Measurements from ENCODE around the gene CAB39L.
A peak's percentile ranks its signal among the peaks of the same experiment; 100 is the strongest.

CAB39L gene

DNA sequence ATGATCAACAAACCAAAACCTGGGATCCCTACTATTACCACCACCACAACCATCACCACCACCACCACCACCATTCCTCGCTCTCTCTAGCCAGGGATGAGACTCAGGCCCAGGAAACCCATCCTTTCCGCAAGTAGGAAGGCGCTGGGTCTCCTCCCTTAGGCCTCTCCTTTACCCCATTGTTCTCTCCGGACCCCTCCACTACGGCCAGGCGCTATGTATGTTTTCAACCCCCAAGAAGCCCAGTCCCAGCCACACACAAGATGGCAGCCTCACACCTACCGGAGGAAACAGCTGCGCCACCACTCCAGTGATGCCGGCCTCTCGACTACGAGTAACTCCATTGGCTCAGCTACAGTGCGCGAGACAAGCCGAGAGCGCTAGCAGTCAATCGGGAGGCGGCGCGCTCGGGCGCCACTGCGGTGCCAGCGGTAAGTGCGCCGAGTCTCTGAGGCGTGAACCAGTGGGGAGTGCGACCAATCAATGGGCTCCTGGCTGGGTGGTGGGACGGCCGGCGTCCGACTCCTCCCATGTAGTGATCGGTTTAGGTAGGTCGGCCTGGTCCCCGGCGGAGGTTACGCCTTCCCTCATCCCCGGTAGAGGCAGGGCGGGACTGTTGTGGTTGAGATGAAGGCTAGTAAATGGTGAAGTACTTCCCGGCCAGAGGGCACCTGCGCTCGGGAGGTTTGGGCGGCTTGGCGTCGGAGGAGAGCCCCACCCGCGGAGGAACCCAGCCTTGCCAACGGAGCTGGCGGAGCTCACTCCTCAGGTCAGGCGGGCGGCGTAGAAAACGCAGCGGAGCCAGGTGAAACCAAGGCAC lies at the start of gene CAB39L, which contains the start of gene SETDB2:
TSS of gene CAB39L (minus strand) at position 361 of the 820 bp plus-strand sequence. CDS start 61,154 bp downstream, outside the sequence.
TSS of gene SETDB2 (plus strand) at position 571 of the 820 bp plus-strand sequence. CDS start 7,620 bp downstream, outside the sequence.
- TF ChIP-seq, protein P1, sequence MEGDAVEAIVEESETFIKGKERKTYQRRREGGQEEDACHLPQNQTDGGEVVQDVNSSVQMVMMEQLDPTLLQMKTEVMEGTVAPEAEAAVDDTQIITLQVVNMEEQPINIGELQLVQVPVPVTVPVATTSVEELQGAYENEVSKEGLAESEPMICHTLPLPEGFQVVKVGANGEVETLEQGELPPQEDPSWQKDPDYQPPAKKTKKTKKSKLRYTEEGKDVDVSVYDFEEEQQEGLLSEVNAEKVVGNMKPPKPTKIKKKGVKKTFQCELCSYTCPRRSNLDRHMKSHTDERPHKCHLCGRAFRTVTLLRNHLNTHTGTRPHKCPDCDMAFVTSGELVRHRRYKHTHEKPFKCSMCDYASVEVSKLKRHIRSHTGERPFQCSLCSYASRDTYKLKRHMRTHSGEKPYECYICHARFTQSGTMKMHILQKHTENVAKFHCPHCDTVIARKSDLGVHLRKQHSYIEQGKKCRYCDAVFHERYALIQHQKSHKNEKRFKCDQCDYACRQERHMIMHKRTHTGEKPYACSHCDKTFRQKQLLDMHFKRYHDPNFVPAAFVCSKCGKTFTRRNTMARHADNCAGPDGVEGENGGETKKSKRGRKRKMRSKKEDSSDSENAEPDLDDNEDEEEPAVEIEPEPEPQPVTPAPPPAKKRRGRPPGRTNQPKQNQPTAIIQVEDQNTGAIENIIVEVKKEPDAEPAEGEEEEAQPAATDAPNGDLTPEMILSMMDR (IDR thresholded peaks at IDR 0.05; ENCODE audit: low read depth, low read length, missing control alignments) = peak; percentile 37
- H3K4me3 ChIP-seq (ENCODE audit: low read depth, low read length) = peak within 1 kb of the TSS; percentile 69
- in situ Hi-C loops (cut with HindIII; ENCODE audit: low sequenced_read_pairs) = no loop called here
- peak; percentile 98 for DNase-seq (ENCODE audit: low read depth)

DNA sequence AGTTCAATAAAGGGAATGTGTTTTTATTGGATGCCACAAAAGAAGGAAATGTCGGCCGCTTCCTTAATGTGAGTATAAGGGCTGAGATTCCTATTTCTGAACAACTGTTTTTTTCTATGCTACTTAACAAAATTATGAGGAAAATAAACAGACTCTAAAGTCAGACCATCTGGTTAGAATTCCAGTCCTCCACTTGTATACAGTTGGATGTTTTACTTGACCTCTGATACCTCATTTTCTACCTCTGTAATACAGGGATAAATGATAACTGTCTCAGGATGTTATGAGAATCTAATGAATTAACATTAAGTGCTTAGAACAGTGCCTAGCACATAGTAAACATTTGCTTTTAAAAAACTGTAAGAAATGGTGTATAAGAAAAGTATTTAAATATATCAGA lies 44.7 kb upstream of the CAB39L start:
- H3K4me3 ChIP-seq (ENCODE audit: low read depth, low read length) = no peak overlapping the region
- in situ Hi-C loops (cut with HindIII; ENCODE audit: low sequenced_read_pairs) = no loop called here
- no peak for DNase-seq (ENCODE audit: low read depth)
- TF ChIP-seq, protein P1 (IDR thresholded peaks at IDR 0.05; ENCODE audit: low read depth, low read length, missing control alignments) = no peak

DNA sequence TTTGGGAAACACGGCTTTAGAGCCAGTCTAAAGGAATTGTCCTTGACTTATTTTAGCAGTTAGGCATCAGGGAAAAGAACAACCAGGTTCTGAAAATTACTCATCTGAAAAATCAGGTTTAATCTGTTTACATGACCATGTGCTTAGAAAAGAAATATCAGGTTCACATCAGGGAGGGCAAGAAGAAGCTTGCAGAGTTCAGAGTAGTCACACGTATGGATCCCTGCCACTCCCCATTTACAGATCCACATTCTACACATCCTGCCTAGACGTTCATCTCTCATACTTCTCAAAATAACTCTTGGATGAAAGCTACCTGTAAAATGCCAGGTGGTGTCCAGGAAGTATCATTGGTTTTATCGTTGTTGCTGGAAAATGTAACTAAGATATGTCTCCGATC lies 37.9 kb upstream of the CAB39L start:
- H3K4me3 ChIP-seq (ENCODE audit: low read depth, low read length) = no peak overlapping the region
- in situ Hi-C loops (cut with HindIII; ENCODE audit: low sequenced_read_pairs) = no loop called here
- no peak for DNase-seq (ENCODE audit: low read depth)
- TF ChIP-seq, protein P1 (IDR thresholded peaks at IDR 0.05; ENCODE audit: low read depth, low read length, missing control alignments) = no peak

DNA sequence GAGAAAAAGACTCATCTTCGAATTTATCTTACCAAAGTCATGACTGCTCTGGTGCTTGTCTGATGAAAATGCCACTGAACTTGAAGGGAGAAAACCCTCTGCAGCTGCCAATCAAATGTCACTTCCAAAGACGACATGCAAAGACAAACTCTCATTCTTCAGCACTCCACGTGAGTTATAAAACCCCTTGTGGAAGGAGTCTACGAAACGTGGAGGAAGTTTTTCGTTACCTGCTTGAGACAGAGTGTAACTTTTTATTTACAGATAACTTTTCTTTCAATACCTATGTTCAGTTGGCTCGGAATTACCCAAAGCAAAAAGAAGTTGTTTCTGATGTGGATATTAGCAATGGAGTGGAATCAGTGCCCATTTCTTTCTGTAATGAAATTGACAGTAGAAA lies 32.7 kb upstream of the CAB39L start:
- TF ChIP-seq, protein P1 (IDR thresholded peaks at IDR 0.05; ENCODE audit: low read depth, low read length, missing control alignments) = no peak
- no peak for DNase-seq (ENCODE audit: low read depth)
- in situ Hi-C loops (cut with HindIII; ENCODE audit: low sequenced_read_pairs) = no loop called here
- H3K4me3 ChIP-seq (ENCODE audit: low read depth, low read length) = no peak overlapping the region

DNA sequence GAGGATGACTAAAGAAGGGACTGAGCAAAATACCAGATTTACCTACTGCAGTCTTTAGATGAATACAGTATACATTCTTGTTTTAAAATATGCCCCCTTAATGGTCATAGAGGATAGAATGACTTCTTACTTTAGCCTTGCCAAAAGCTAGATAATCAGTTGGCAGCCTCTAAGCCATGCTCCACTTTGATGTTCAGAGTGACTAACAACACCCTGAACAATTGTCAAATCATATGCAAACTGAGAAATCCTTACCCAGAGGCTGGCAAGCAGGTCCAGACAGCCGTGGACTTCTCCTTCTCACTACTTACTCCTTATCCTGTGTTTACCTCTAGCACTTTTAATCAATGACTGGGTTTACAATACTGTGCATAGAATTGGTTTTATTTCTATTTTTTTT lies 28.3 kb upstream of the CAB39L start:
- TF ChIP-seq, protein P1 (IDR thresholded peaks at IDR 0.05; ENCODE audit: low read depth, low read length, missing control alignments) = no peak

DNA sequence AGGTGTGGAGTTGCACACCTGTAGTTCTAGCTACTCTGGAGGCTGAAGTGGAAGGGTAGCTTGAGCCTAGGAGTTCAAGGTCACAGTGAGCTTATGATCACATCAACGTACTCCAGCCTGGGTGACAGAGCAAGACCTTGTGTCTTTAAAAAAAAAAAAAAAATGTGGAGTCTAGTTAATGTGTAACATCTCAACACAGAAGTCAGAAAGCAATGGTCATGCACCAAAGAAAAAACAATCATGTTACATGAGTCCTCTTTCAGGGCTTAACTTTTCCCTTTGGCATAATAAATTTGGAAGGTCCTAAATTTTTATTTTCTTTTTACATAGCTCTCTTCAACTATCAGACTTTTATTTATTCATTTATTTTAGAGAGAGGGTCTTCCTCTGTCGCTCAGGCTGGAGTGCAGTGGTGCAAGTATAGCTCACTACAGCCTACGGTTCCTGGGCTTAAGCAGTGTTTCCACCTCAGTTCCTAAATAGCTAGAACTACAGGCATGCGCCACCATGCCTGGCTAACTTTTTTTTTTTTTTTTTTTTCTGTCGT lies 22.5 kb upstream of the CAB39L start:
- TF ChIP-seq, protein P1 (IDR thresholded peaks at IDR 0.05; ENCODE audit: low read depth, low read length, missing control alignments) = no peak
- in situ Hi-C loops (cut with HindIII; ENCODE audit: low sequenced_read_pairs) = no loop called here
- H3K4me3 ChIP-seq (ENCODE audit: low read depth, low read length) = no peak overlapping the region
- no peak for DNase-seq (ENCODE audit: low read depth)

More for the DNA sequence above, 28.3 kb upstream of the CAB39L start:
- in situ Hi-C loops (cut with HindIII; ENCODE audit: low sequenced_read_pairs) = no loop called here
- DNase-seq (ENCODE audit: low read depth) = no peak
- H3K4me3 ChIP-seq (ENCODE audit: low read depth, low read length) = no peak overlapping the region

All from astrocyte of the cerebellum (primary cell).